GM18505 (cell line): Measurements from ENCODE around the gene ABCA1.

ENCODE experiments used
- ATAC-seq: cut with Tn5 transposase; IDR thresholded peaks from one replicate; pipeline ENCODE4 v1.9.1; 2021; ENCODE audit not compliant: unreplicated experiment
- POLR2A ChIP-seq: IDR thresholded peaks from 4 replicates; pipeline ENCODE4 v1.6.1; 2011; ENCODE audit warnings: borderline replicate concordance; ENCODE audit not compliant: insufficient read depth, insufficient read length; ENCODE audit errors: extremely low read depth

ABCA1 gene

GRCh38 chr9:104745852-104746251 lies 182.1 kb downstream of the ABCA1 start:
- ATAC-seq, result no peak
- no peak for TF ChIP-seq POLR2A

- ATAC-seq, result peak; percentile 32
- no peak for TF ChIP-seq POLR2A
Observed at GRCh38 chr9:104743376-104743985, 184.5 kb downstream of the ABCA1 start.

- no peak for TF ChIP-seq POLR2A
- no peak for ATAC-seq
Observed at GRCh38 chr9:104740621-104741020, 187.3 kb downstream of the ABCA1 start.

GRCh38 chr9:104738452-104738851 lies 189.5 kb downstream of the ABCA1 start:
- no peak for TF ChIP-seq POLR2A
- no peak for ATAC-seq
